Transverse colon (tissue), 4 donors: ENCODE data around the gene NFYC.

Experiments used
- CTCF ChIP-seq, 5 experiments: fragments of 200-600 bp in 3 of 5; fragments of 450-650 bp in 2 of 5; sonication (generic) in 3 of 5; IDR thresholded peaks; 1 replicate in 2 of 5; 2 replicates in 3 of 5; pipeline ENCODE4 v1.5.1; 2016 to 2017; ENCODE audit warnings: antibody characterized with exemption in 5 of 5, inconsistent platforms in 3 of 5, mild to moderate bottlenecking in 2 of 5, moderate library complexity in 1 of 5
- POLR2AphosphoS5 ChIP-seq, 3 donors: sonication (generic); formaldehyde crosslinking; IDR thresholded peaks; one replicate each; pipeline ENCODE4 v1.6.1; 2016; ENCODE audit warnings: antibody characterized with exemption in 3 of 3

- TF ChIP-seq CTCF (IDR thresholded peaks at IDR 0.05) (no peak), POLR2AphosphoS5 (IDR thresholded peaks at IDR 0.05) (no peak)
These were observed 128.8 kb downstream of the NFYC start for GRCh38 chr1:40820251-40820797.
